GM19193 (cell line): ENCODE data around the gene SEPTIN6.

ENCODE experiments used
- POLR2A ChIP-seq: IDR thresholded peaks from 4 replicates; pipeline ENCODE4 v1.6.1; 2011; ENCODE audit not compliant: insufficient read depth, insufficient read length; ENCODE audit errors: extremely low read depth

Gene SEPTIN6

DNA sequence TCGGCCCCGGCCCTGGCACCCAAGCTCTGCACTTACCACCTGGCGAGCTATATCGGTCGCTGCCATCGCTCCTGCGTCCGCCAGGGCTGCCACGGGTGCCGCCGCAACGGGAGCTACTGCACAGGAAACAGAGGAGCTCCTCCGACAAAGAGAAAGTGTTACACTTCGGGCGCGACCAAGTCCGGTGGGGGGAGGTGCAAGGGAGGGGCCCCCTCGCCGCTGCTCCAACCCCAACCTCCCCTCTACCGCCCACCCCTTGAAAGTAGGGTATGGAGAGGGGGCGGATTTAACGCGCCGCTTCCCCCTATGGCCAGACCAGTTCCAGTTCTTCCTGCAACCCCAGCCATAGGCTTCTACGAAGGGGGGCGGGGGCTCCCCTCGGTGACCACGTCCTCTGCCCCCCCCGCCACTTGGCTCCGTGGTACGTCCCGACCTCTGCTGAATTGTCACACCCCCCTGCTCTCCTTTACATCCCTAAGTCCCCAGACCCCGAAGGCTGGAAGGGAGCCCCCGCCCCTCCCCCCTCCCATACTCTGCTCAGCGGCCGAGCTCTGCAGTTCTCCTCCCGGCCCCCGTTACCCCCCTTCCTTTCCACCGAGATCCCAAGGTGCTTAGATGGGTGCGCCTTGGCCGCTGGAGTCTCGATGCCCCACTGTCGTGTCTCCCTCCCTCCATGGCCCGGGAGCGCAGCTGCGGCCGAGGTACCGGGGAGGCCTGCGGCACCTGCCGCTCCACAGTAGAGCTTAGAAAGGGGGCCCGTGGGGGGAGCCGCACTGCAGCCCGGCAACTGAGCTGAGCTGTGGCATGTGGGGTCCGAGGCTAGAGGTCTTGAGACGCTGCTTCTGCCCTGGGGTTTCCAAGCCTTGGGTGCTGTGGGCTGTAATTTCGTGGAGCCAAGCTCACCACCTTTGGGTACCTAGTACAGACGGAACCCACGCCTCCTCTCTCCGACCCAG lies at the start of gene SEPTIN6:
Gene SEPTIN6, minus strand, starts transcription at position 129 of the 956 bp plus-strand sequence. Its CDS starts 63 bp downstream, at position 66.
- TF ChIP-seq POLR2A, result peak; percentile 94

DNA sequence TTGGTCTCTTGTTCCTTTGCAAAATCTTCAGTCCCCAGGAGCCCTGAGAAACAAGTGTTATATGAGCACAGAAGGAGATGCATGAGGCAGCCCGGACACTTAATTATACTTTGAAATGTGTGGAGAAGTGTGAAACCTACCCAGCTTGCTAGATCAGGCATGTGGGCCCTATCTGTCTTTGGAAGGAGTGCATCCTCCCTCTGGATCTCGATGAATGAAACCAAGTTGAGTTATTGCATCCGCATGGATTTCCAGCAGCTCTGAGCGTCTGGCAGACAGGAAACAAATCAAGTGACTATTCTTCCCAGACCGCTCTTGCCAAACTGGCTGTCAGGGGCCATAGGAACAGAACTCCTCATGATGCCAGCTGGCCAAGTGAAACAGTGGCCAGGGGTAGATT lies 45.8 kb upstream of the SEPTIN6 start:
- no peak for TF ChIP-seq POLR2A

GRCh38 chrX:119736206-119736764 lies 43.3 kb upstream of the SEPTIN6 start:
- no peak for TF ChIP-seq POLR2A

GRCh38 chrX:119735467-119735866 lies 42.5 kb upstream of the SEPTIN6 start:
- TF ChIP-seq POLR2A, result no peak

- no peak for TF ChIP-seq POLR2A
Measured at GRCh38 chrX:119734897-119735339, 42.0 kb upstream of the SEPTIN6 start.

DNA sequence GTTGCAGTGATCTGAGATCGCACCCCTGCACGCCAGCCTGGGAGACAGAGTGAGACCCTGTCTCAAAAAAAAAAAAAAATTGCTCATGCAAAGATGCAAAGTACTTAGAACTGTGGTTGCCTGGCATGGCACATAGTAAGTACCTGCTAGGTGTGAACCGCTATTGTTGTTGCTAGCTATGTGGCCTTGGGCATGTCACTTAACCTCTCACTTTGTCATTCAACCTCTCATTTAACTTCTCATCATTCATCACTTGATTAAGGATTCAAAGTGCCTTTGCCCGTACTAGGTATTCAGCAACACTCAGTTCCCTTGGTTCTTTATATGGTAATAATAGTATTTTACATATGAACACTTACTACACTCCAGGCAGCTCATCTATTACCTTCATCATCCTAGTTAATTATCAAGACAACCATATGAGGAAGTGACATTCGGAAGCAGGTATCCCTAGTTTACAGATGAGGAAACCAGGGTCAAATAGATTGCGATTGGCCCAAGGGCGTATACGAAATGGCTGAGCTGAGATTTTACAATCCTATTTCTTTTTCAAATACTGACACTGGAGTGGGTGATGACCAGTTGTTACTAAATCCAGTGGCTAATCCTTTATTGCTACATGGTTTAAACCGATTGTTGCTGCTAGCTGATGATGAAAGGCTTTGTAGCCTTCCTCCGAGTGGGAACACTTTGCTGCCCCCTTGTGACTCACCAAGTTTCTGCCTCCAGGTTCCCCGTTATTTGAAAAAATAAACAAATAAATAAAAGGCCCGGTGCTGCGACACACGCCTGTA lies 36.6 kb upstream of the SEPTIN6 start:
- no peak for TF ChIP-seq POLR2A

DNA sequence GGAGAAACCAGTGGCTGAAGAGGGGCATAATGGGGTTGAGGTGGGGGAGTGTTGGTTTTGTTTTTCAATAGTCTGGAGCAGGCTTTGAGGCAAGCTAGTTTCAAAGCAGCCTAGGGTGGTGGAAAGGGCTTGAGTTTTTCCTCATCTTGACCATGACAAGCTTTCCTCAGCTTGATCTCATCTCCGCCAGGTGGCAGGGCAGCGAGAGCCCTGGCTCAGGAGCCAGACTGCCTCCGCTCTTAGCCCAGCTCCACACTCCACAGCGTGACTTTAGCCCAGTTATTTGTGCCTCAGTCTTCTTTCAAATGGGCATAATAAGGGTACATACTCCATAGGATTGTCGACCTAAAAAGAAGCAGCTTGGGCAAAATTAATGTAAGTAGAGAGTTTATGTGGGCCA lies 35.5 kb upstream of the SEPTIN6 start:
- no peak for TF ChIP-seq POLR2A

DNA sequence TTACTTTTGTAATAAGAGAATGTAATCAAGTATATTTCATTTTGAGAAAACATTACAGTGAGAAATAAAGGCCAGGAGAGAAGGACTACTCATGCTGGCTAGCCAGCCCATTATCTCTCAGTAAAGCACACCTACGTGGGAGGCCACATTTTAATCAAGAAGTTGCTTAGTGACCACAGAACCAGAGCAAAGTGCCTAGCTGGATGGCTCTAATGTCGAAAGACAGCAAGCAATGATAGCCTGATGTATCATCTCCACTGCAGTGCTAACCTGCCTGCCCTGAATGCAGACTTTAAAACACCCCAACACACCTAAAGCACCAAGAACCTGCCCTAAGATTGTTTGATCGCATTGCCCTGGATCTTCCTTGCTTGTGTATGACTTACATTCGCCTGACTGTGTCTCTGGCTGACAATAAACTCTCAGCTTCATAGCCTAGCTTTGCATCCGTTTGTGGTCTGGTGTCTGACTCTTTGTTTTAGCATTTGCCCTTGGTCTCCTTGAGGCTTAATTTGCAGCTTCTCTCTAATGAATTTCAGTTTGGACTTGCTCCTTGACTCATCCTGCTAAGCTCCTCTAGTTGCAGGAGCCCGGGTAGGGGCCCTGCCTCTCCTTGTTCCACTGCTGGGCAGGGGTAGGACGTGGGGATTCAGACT lies 34.1 kb upstream of the SEPTIN6 start:
- TF ChIP-seq POLR2A, result no peak

DNA sequence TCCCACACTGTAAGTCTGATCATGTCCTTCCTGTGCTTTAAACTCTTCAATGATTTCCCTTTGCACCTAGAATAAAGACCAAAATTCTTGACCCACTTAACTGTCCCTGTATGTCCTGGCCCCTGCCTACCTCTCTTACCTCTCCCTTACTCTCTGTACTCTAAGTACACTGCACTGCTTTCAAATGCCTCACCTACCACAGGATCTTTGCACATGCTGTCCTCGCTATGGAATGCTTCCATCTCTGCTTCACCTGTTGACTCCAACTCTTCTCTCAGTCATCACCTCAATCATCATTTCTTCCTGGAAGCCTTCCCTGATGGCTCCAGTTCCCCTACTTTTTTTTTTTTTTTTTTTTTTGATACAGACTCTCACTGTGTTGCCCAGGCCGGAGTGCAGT lies 29.0 kb upstream of the SEPTIN6 start:
- no peak for TF ChIP-seq POLR2A

- TF ChIP-seq POLR2A, result no peak
Measured at GRCh38 chrX:119721487-119721886, 28.5 kb upstream of the SEPTIN6 start.

GRCh38 chrX:119709630-119710029 lies 16.7 kb upstream of the SEPTIN6 start:
- no peak for TF ChIP-seq POLR2A

DNA sequence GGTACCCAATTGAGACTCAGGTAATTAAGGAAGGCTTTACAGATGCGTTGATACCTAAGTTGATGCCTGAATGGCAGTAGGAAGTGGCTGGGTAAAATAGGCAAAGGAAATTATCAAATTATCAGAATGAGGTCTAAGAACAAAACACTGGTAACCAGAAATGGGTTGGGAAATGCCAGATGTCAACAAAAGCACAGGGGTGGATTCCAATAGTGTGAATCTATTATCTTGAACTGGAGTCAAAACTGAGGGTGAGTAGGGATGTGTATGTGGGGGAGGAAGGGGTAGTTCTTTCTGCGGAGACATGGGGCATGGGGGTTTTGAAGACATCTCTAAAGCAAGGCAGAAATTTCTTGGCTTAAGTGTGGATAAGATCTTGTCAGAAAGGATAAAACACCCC lies 16.0 kb upstream of the SEPTIN6 start:
- no peak for TF ChIP-seq POLR2A

DNA sequence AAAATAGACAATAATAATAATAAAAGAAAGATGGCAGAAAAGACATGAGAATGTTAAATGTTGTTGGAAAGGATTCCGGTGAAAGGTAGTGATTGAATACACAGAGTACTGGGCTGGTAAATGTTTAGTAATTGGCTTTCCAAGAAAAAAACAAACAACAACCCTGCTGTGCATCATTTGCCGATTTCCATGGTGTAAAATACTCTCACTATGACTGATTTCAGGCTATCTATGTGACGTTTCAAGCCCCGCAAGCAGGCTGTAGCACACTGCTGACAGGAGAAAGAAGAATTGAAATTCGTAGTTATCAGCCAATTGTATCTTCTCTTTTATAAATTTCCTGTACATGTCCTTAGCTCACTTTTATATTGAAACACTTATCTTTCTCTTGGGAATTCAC lies 13.6 kb upstream of the SEPTIN6 start:
- TF ChIP-seq POLR2A, result no peak

- TF ChIP-seq POLR2A, result no peak
Measured at GRCh38 chrX:119698845-119699244, 5.9 kb upstream of the SEPTIN6 start.
